Measurements from ENCODE around the gene TOMM40. TPM values are rescaled to one million over a fixed set of nuclear protein-coding genes. Genes with fewer than 3 reads are reported as not detected.

TOMM40 gene
- total and polyA plus RNA-seq, 2 of the 13 experiments (the other 11 are each of a cell fraction or from before 2014, with no cell fraction given): 72.0 to 110 TPM

DNA sequence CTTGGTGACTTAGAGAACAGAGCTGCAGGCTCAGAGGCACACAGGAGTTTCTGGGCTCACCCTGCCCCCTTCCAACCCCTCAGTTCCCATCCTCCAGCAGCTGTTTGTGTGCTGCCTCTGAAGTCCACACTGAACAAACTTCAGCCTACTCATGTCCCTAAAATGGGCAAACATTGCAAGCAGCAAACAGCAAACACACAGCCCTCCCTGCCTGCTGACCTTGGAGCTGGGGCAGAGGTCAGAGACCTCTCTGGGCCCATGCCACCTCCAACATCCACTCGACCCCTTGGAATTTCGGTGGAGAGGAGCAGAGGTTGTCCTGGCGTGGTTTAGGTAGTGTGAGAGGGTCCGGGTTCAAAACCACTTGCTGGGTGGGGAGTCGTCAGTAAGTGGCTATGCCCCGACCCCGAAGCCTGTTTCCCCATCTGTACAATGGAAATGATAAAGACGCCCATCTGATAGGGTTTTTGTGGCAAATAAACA, 33.2 kb downstream of the TOMM40 start (continued):
- TF ChIP-seq MYPOP (CRISPR knock-in tag; IDR thresholded peaks at IDR 0.05): peak; percentile 56; the same call in 1 of the 2 replicates
- TF ChIP-seq, protein P1, sequence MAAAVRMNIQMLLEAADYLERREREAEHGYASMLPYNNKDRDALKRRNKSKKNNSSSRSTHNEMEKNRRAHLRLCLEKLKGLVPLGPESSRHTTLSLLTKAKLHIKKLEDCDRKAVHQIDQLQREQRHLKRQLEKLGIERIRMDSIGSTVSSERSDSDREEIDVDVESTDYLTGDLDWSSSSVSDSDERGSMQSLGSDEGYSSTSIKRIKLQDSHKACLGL (CRISPR knock-in tag; IDR thresholded peaks at IDR 0.05): no peak; the same call in 1 of the 2 replicates
- TF ChIP-seq ZNF609 (CRISPR knock-in tag; IDR thresholded peaks at IDR 0.05; ENCODE audit: borderline replicate concordance): peak; percentile 97
- TF ChIP-seq MIER2 (CRISPR knock-in tag; IDR thresholded peaks at IDR 0.05): peak; percentile 76
- TF ChIP-seq ZNF33A (CRISPR knock-in tag; IDR thresholded peaks at IDR 0.05; ENCODE audit: borderline replicate concordance): no peak
- TF ChIP-seq ZSCAN9 (CRISPR knock-in tag; IDR thresholded peaks at IDR 0.05; ENCODE audit: borderline replicate concordance): peak; percentile 83
- no peak for TF ChIP-seq MAF1 (CRISPR knock-in tag; IDR thresholded peaks at IDR 0.05; ENCODE audit: borderline replicate concordance)
- peak; percentile 94; the same call in 1 of the 2 replicates for TF ChIP-seq ZNF580 (CRISPR knock-in tag; IDR thresholded peaks at IDR 0.05; ENCODE audit: borderline replicate concordance, low read depth)
- peak; percentile 64 for TF ChIP-seq ASH2L (IDR thresholded peaks at IDR 0.05; ENCODE audit: insufficient read length, low read depth, low read length)
- TF ChIP-seq ZFX (CRISPR knock-in tag; IDR thresholded peaks at IDR 0.05; ENCODE audit: low read depth): peak; percentile 80
- peak; percentile 27; the same call in 1 of the 2 replicates for TF ChIP-seq ZNF605 (CRISPR knock-in tag; IDR thresholded peaks at IDR 0.05)
- TF ChIP-seq, protein P2, sequence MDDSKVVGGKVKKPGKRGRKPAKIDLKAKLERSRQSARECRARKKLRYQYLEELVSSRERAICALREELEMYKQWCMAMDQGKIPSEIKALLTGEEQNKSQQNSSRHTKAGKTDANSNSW (CRISPR knock-in tag; IDR thresholded peaks at IDR 0.05; ENCODE audit: borderline replicate concordance): no peak
- TF ChIP-seq, protein P3, sequence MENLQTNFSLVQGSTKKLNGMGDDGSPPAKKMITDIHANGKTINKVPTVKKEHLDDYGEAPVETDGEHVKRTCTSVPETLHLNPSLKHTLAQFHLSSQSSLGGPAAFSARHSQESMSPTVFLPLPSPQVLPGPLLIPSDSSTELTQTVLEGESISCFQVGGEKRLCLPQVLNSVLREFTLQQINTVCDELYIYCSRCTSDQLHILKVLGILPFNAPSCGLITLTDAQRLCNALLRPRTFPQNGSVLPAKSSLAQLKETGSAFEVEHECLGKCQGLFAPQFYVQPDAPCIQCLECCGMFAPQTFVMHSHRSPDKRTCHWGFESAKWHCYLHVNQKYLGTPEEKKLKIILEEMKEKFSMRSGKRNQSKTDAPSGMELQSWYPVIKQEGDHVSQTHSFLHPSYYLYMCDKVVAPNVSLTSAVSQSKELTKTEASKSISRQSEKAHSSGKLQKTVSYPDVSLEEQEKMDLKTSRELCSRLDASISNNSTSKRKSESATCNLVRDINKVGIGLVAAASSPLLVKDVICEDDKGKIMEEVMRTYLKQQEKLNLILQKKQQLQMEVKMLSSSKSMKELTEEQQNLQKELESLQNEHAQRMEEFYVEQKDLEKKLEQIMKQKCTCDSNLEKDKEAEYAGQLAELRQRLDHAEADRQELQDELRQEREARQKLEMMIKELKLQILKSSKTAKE (CRISPR knock-in tag; IDR thresholded peaks at IDR 0.05; ENCODE audit: borderline replicate concordance): peak; percentile 99
- peak; percentile 99 for TF ChIP-seq NCOA2 (CRISPR knock-in tag; IDR thresholded peaks at IDR 0.05)
- TF ChIP-seq ATF6 (CRISPR knock-in tag; conservative IDR thresholded peaks at IDR 0.05): 0 out of 2 replicates have a peak, but pooled peaks have one; percentile 46
- TF ChIP-seq ZNF34 (CRISPR knock-in tag; IDR thresholded peaks at IDR 0.05; ENCODE audit: borderline replicate concordance): no peak

Measured in HepG2 (cell line).